Naive thymus-derived CD8-positive, alpha-beta T cell (primary cell): ENCODE measurements around the gene CFHR4. TPM values are rescaled to one million over a fixed set of nuclear protein-coding genes. Genes with fewer than 3 reads are reported as not detected.
"Not testable (repeated sequence)": the region's sequence is repeated elsewhere in the genome, so short reads cannot be mapped to it uniquely, and the experiment has no call there.

ENCODE experiments used
- ATAC-seq, 2 donors: fragments of 150-1000 bp; cut with Tn5 transposase in 1 of 2; sonication (Bioruptor Pico), chemical (Tn5 transposase) in 1 of 2; 1 replicate in 1 of 2; 2 replicates in 1 of 2; pipeline ENCODE4 v1.10.0; 2021; ENCODE audit warnings: mild to moderate bottlenecking in 2 of 2, moderate library complexity in 2 of 2
- POLR2A ChIA-PET: fragments of 350-600 bp; sonication (Branson Sonifier 250); formaldehyde crosslinking; loops from one replicate; lab custom pipeline; 2021; ENCODE audit warnings: antibody characterized with exemption; lab: Charles Lee
- DNase-seq, 10 donors: peaks; one replicate each; pipeline versions ENCODE4 v3.0.0 to v3.0.0-alpha.2; 2020 to 2022
- H3K27ac Mint-ChIP-seq, 10 donors: one replicate each; pipeline ENCODE4 v1.8.0; 2020 to 2022; ENCODE audit warnings: mild to moderate bottlenecking in 10 of 10, mixed read lengths in 10 of 10, moderate library complexity in 4 of 10, inconsistent platforms in 1 of 10
- H3K27me3 Mint-ChIP-seq, 5 donors: one replicate each; pipeline ENCODE4 v1.8.0; 2021 to 2022; ENCODE audit warnings: mixed read lengths in 5 of 5
- H3K36me3 Mint-ChIP-seq, 3 donors: one replicate each; pipeline ENCODE4 v1.8.0; 2020 to 2022; ENCODE audit warnings: mixed read lengths in 3 of 3, mild to moderate bottlenecking in 2 of 3, inconsistent platforms in 1 of 3
- H3K4me1 Mint-ChIP-seq, 4 donors: one replicate each; pipeline ENCODE4 v1.8.0; 2021 to 2022; ENCODE audit warnings: mixed read lengths in 4 of 4
- H3K4me3 Mint-ChIP-seq, 10 donors: one replicate each; pipeline ENCODE4 v1.8.0; 2020 to 2022; ENCODE audit warnings: mild to moderate bottlenecking in 10 of 10, mixed read lengths in 10 of 10, moderate library complexity in 6 of 10, inconsistent platforms in 1 of 10
- H3K9me3 Mint-ChIP-seq, 9 donors: one replicate each; pipeline ENCODE4 v1.8.0; 2020 to 2022; ENCODE audit warnings: mixed read lengths in 9 of 9, mild to moderate bottlenecking in 3 of 9, inconsistent platforms in 1 of 9, moderate library complexity in 1 of 9
- polyA plus RNA-seq, 3 donors: library from polyadenylated mRNA; unstranded; fragments of 300-500 nt; fragmentation: Illumina TruSeq; gene quantifications; one replicate each; pipeline ENCODE4 v1.2.3, GENCODE V29; 2021
- total RNA-seq, 8 experiments: library from RNA in 2 of 8; stranded (reverse) in 2 of 8; gene quantifications; one replicate each; pipeline ENCODE4 v1.2.3 and lab custom pipeline; 2021 to 2026

CFHR4 gene
- total RNA-seq = not detected
- not detected for polyA plus RNA-seq
- total RNA-seq (lab: John Stamatoyannopoulos, UW) = 0 reads per million in 6 experiments

GRCh38 chr1:196887515-196888239, at the start of gene CFHR4:
Gene CFHR4 (plus strand): TSS chr1:196888052. CDS start chr1:196888151, 99 bp downstream.
- ATAC-seq = no peak
- POLR2A ChIA-PET = no interaction called here
- Mint-ChIP-seq H3K4me3 (no peak within 1 kb of the TSS), H3K36me3 (no peaks in the 10 kb centered on the region), H3K27ac (no peak within 1 kb of the TSS), H3K27me3 (peaks cover 0 to 7% (median 0%) of the 10 kb centered on the region in 5 donors), H3K4me1 (no peaks in the 10 kb centered on the region), H3K9me3 (peaks cover 0 to 19% (median 10%) of the 10 kb centered on the region in 9 donors)
- DNase-seq = no peak

GRCh38 chr1:196849613-196850492, 38.0 kb upstream of the CFHR4 start:
- H3K36me3 Mint-ChIP-seq, H3K27ac Mint-ChIP-seq, H3K4me1 Mint-ChIP-seq, H3K4me3 Mint-ChIP-seq, ATAC-seq, DNase-seq, POLR2A ChIA-PET, H3K27me3 Mint-ChIP-seq, H3K9me3 Mint-ChIP-seq: not testable (repeated sequence)

GRCh38 chr1:196856053-196856452, 31.8 kb upstream of the CFHR4 start:
- H3K4me3 Mint-ChIP-seq = no peak overlapping the region
- no peak for ATAC-seq
- POLR2A ChIA-PET = no interaction called here
- no peaks in the 10 kb centered on the region for H3K4me1 Mint-ChIP-seq
- no peaks in the 10 kb centered on the region for H3K36me3 Mint-ChIP-seq
- DNase-seq = no peak
- H3K27me3 Mint-ChIP-seq = peaks cover 0 to 3% (median 0%) of the 10 kb centered on the region in 5 donors
- no peak overlapping the region for H3K27ac Mint-ChIP-seq
- H3K9me3 Mint-ChIP-seq = peaks cover 0 to 10% (median 0%) of the 10 kb centered on the region in 9 donors

DNA sequence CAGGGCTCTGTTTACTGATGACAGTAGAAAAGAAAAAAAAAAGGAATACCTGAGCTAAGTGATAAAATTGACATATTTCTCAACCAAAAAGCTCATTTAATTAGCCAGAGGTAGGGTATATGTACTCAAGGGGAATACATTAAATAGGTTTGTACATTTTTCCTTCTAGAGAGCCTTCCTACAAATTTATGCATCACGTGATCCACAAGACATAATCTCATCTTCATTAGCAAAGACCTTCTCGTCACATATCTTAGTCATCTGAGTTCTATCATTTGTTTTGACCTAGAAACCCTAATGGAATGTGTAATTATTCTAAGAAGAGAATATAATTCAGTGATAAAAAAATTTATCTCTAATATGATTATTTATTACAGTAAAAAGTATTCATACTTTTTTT, 30.7 kb upstream of the CFHR4 start:
- H3K4me3 Mint-ChIP-seq = no peak overlapping the region
- peaks cover 0 to 3% (median 0%) of the 10 kb centered on the region in 5 donors for H3K27me3 Mint-ChIP-seq
- no peaks in the 10 kb centered on the region for H3K36me3 Mint-ChIP-seq
- DNase-seq (no peak), ATAC-seq (no peak)
- POLR2A ChIA-PET = no interaction called here
- H3K4me1 Mint-ChIP-seq = no peaks in the 10 kb centered on the region
- H3K9me3 Mint-ChIP-seq = peaks cover 0 to 12% (median 0%) of the 10 kb centered on the region in 9 donors
- no peak overlapping the region for H3K27ac Mint-ChIP-seq

DNA sequence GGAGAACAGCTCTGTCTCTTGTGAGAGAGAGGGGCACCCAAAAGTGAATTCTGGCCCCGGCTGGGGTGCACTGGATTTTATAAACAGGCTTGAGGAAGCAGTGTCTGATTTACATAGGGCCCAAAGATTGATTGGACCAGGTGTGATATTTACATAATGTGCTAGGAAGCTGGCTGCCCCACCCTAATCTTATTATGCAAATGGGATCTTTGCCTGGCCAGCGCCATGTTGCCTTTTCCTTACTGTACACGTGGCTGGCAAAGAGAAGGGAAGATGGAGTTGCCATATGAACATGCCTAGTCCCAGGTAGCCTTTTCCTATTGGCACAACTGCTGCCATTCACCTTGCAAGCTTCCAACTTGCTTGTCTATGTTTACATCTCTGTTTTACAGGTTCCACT, 29.0 kb upstream of the CFHR4 start:
- no peaks in the 10 kb centered on the region for H3K36me3 Mint-ChIP-seq
- DNase-seq = no peak
- POLR2A ChIA-PET = no interaction called here
- no peak for ATAC-seq
- peaks cover 0 to 16% (median 2%) of the 10 kb centered on the region in 9 donors for H3K9me3 Mint-ChIP-seq
- peaks cover 0 to 9% (median 4%) of the 10 kb centered on the region in 5 donors for H3K27me3 Mint-ChIP-seq
- no peak overlapping the region for H3K27ac Mint-ChIP-seq
- H3K4me3 Mint-ChIP-seq = no peak overlapping the region
- H3K4me1 Mint-ChIP-seq = no peaks in the 10 kb centered on the region

GRCh38 chr1:196860323-196860884, 27.4 kb upstream of the CFHR4 start:
- no peaks in the 10 kb centered on the region for H3K36me3 Mint-ChIP-seq
- H3K27ac Mint-ChIP-seq = no peak overlapping the region
- H3K9me3 Mint-ChIP-seq = peaks cover 0 to 26% (median 3%) of the 10 kb centered on the region in 9 donors
- ATAC-seq (no peak), DNase-seq (no peak)
- no peak overlapping the region for H3K4me3 Mint-ChIP-seq
- H3K27me3 Mint-ChIP-seq = peaks cover 1 to 17% (median 7%) of the 10 kb centered on the region in 5 donors
- no peaks in the 10 kb centered on the region for H3K4me1 Mint-ChIP-seq
- POLR2A ChIA-PET = no interaction called here

GRCh38 chr1:196861429-196861828, 26.4 kb upstream of the CFHR4 start:
- H3K4me1 Mint-ChIP-seq = no peaks in the 10 kb centered on the region
- H3K9me3 Mint-ChIP-seq = peaks cover 0 to 26% (median 3%) of the 10 kb centered on the region in 9 donors
- no peak overlapping the region for H3K4me3 Mint-ChIP-seq
- no peak overlapping the region for H3K27ac Mint-ChIP-seq
- DNase-seq (no peak), ATAC-seq (no peak)
- H3K36me3 Mint-ChIP-seq = no peaks in the 10 kb centered on the region
- POLR2A ChIA-PET = no interaction called here
- peaks cover 1 to 17% (median 7%) of the 10 kb centered on the region in 5 donors for H3K27me3 Mint-ChIP-seq

DNA sequence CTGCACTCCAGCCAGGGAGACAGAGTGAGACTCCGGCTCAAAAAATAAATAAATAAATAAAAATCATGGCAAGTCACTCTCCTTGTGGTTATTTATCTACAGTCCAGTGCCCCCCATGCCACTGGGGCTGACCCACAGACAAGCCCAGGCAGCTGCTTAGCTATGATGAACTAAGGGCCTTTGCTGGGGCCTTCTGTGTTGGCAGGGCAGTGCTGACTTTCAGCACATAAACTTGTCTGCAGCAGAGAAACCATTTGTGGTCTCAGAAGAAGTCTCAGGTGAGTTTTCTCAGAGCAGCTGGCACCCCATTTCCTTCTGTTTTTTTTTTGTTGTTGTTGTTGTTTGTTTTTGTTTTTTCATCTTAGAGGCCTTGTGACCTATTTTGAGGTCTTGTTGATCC, 20.9 kb upstream of the CFHR4 start:
- Mint-ChIP-seq H3K4me3 (no peak overlapping the region), H3K27ac (no peak overlapping the region), H3K4me1 (no peaks in the 10 kb centered on the region), H3K27me3 (peaks cover 1 to 15% (median 9%) of the 10 kb centered on the region in 5 donors), H3K9me3 (peaks cover 0 to 14% (median 4%) of the 10 kb centered on the region in 9 donors), H3K36me3 (no peaks in the 10 kb centered on the region)
- ATAC-seq (no peak), DNase-seq (no peak)
- POLR2A ChIA-PET = no interaction called here

GRCh38 chr1:196873385-196873784, 14.5 kb upstream of the CFHR4 start:
- ATAC-seq = no peak
- no peak for DNase-seq
- Mint-ChIP-seq H3K4me3 (no peak overlapping the region), H3K27ac (no peak overlapping the region), H3K9me3 (peaks cover 0 to 11% (median 2%) of the 10 kb centered on the region in 9 donors), H3K27me3 (peaks cover 0 to 6% (median 3%) of the 10 kb centered on the region in 5 donors), H3K4me1 (no peaks in the 10 kb centered on the region), H3K36me3 (peaks cover 0 to 6% (median 0%) of the 10 kb centered on the region in 3 donors)
- POLR2A ChIA-PET = no interaction called here

GRCh38 chr1:196875935-196876334, 11.9 kb upstream of the CFHR4 start:
- no peak overlapping the region for H3K27ac Mint-ChIP-seq
- peaks cover 0 to 5% (median 3%) of the 10 kb centered on the region in 5 donors for H3K27me3 Mint-ChIP-seq
- DNase-seq = no peak
- ATAC-seq = no peak
- H3K9me3 Mint-ChIP-seq = peaks cover 0 to 10% (median 3%) of the 10 kb centered on the region in 9 donors
- POLR2A ChIA-PET = no interaction called here
- no peak overlapping the region for H3K4me3 Mint-ChIP-seq
- H3K4me1 Mint-ChIP-seq = no peaks in the 10 kb centered on the region
- H3K36me3 Mint-ChIP-seq = peaks cover 0 to 6% (median 0%) of the 10 kb centered on the region in 3 donors

- peaks cover 0 to 19% (median 7%) of the 10 kb centered on the region in 9 donors for H3K9me3 Mint-ChIP-seq
- no peak overlapping the region for H3K27ac Mint-ChIP-seq
- DNase-seq (no peak), ATAC-seq (no peak)
- peaks cover 0 to 5% (median 4%) of the 10 kb centered on the region in 5 donors for H3K27me3 Mint-ChIP-seq
- H3K4me3 Mint-ChIP-seq = no peak overlapping the region
- POLR2A ChIA-PET = no interaction called here
- H3K4me1 Mint-ChIP-seq = no peaks in the 10 kb centered on the region
- peaks cover 0 to 6% (median 0%) of the 10 kb centered on the region in 3 donors for H3K36me3 Mint-ChIP-seq
Observed at GRCh38 chr1:196877964-196878363, 9.9 kb upstream of the CFHR4 start.

- POLR2A ChIA-PET, H3K27me3 Mint-ChIP-seq, H3K4me3 Mint-ChIP-seq, H3K27ac Mint-ChIP-seq, H3K36me3 Mint-ChIP-seq, DNase-seq, ATAC-seq, H3K4me1 Mint-ChIP-seq: not testable (repeated sequence)
- H3K9me3 Mint-ChIP-seq = peaks cover 0 to 24% (median 12%) of the 10 kb centered on the region in 9 donors
Observed at GRCh38 chr1:196886560-196886959, 1.3 kb upstream of the CFHR4 start.
